GM18861 (cell line): ENCODE measurements around the gene NMT1.

ENCODE experiments used
- ATAC-seq: cut with Tn5 transposase; IDR thresholded peaks from one replicate; pipeline ENCODE4 v1.9.1; 2021; ENCODE audit not compliant: unreplicated experiment

NMT1 gene

DNA sequence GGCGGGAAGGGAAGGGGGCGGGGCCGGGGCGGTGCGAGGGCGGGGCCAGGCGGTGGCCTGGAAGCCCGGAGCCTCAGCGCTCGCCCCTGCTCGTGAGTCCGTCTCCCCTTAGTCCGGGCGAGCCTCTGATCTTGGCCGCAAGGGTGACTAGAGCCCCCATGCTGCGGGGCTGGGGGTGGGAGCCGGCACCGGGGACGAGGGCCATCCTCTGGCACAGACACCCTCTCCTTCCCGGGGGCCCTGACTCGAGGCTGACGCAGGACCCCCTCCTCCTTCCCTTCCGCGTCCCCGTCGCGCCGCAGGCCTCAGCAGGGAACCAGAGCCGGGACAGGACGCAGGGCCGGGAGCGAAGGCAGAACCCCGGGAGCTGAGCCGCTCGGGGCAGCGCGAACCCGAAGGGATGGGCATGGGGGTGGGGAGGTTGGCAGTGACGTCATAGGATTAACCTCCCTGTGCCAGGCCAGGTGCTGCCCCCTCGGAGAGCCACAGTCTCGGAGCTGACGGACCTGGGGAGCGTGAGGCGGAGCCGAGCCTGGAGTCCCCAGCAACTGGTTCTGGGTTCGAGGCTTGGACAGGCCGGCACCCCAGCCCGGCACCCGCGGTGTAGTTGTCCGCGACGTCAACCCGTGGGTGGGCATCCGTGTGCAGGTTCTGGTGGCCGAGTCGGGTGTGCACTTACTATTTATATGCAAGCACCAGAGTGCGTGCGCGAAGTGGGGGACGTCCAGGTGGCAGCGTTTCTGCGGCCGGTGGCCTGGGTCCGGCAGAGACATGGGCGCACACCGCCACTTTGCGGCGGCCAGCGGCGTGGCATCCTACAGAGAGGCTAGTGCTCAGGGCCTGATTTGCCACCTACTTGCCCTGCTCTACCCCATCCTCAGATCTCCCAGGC is 71.7 kb downstream of the NMT1 start:
- peak; percentile 35 for ATAC-seq

GRCh38 chr17:45135192-45135977 is 74.3 kb downstream of the NMT1 start, which contains the start of gene ACBD4:
Gene ACBD4, plus strand, starts transcription at chr17:45135687. Its CDS starts 458 bp downstream, at chr17:45136145.
- ATAC-seq, result peak; percentile 65

DNA sequence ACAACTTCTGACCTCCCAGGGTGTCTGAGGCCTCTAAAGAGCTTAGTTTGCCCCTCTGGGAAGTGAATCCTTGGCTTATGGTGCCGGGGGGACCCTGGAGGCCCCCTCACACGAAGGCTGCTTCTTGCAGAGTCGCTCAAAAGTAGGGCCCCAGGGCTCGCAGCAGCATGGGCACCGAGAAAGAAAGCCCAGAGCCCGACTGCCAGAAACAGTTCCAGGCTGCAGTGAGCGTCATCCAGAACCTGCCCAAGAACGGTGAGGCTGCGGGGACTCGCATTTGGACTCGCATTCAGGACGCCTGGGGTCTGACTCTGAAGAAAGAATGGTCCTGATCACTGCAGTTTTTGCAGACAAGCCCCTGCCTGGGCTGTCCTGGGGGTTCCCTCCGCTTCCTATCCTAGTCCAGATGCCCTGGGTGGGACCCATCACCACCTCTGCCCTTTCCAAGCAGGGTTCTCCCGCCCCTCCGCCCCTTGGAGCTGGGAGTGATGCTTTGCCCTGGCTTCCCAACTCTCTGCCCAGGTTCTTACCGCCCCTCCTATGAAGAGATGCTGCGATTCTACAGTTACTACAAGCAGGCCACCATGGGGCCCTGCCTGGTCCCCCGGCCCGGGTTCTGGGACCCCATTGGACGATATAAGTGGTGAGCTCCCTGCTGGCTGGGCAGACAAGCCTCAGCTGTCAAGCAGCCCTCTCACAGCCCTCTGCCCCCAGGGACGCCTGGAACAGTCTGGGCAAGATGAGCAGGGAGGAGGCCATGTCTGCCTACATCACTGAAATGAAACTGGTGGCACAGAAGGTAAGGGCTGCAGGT is 75.1 kb downstream of the NMT1 start:
- ATAC-seq, result no peak

- ATAC-seq, result no peak
Measured at GRCh38 chr17:45136846-45137560, 75.9 kb downstream of the NMT1 start.

DNA sequence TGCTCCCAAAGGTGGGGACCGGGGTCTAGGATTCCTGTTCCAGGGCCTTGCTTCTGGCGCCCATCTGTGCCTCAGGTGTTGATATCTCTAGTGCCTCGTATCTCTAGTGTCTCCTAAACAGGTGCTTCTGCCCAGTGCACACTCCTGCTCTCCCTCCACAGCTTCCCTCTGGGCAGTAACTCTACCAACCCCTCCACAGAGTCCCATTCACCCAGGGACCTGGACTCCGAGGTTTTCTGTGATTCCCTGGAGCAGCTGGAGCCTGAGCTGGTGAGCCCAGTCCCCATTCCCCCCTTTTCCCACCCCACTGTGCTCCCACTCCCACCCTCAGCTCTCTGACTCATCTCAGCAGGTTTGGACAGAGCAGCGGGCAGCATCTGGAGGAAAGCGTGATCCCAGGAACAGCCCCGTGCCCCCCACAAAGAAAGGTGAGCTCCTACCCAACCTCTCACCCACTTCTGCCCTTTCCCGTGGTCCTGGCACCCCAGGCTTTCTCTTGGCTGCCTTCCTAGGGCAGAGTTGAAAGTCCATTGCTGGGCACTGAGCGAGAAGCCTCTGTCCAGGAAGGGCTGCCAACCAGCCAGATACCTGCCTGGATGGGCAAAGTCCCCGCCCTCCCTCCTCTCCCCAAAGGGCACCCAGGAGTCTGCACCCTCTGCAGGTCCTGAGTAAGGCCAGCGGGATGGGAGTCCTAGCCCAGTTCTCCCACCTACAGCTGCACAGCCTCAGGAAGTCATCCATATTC is 76.6 kb downstream of the NMT1 start:
- ATAC-seq, result no peak

- no peak for ATAC-seq
Measured at GRCh38 chr17:45138911-45139532, 77.9 kb downstream of the NMT1 start.

DNA sequence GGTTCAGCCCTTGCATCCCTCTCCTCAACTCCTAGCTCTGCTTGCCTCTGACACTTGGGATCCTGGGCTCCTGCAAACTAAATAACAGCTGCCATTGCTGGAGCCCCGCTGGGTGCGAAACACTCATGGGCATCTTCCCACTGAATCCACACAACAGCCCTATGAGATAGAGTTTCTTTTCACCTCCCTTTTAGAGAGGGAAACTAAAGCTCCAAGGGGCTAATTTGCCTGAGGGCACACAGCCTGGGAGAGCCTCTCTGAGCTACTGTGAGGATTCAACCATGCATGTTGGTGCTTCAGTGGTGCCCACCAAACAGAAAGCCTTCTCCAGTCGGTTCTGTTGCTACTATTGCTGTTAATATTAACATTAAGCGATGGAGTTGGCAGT is 78.4 kb downstream of the NMT1 start:
- ATAC-seq, result no peak

- no peak for ATAC-seq
Measured at GRCh38 chr17:45143094-45143670, 82.1 kb downstream of the NMT1 start.

DNA sequence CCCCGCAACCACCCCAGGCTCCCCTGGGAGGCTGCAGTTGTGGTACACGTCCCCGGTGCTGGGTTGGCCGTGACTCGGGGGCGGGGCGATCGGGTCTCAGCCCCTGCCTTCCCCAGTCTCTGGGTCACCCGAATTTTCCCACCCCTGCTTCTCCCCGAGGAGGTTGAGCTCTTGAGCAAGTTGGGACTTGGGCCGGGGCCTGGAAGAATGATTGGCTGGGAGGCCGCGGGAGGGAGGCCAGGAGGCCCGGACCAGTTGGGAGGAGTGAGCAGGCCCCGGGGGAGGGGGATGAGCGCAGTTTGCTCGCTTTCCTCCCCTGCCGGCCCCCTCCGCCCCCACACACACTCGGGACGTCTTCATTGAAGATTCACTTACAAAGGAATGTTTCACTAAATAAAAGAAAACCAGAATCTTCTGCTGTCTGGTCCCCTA is 82.7 kb downstream of the NMT1 start:
- no peak for ATAC-seq

DNA sequence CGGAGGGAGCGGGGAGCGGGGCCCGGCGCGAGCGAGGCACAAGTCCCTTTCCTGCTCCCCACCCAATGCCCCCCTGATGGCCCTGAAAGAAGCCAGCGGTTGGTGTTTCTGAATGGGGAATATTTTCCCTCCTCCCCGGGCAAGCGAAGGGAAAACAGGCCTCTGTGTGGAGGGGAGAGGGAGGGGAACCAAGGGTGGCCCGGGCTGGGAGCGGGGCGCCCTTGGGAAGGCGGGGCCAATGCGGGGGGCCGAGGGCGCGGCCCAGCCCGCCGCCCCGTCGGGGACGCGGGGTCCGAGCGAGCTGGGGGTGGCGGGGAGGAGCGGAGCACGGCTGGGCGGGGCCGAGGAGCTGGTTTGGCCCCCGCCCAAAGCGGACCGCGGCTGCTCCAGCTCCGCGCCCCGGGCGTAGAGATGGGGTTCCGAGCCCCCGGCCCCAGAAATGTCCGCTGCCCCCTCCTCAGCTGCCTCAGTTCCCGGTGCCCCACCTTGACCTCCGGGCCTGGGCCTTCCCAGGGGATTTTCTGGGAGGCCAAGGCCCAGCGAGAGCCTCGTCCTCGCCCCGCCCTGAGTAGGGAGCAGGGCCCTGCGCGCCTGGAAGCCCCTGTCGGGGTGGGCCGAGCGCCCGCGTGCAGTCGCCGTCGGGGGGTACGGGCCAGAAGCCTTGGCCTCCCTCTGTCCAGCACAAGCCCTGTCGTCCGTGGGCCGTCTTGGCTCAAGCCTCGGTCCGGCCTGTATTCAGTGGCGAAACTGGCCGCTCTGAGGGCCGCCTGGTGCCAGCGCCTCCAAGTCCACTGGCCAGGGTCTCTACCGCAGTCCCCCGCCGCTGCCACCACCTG is 83.3 kb downstream of the NMT1 start:
- ATAC-seq, result no peak

GRCh38 chr17:45145035-45145389 is 83.9 kb downstream of the NMT1 start:
- no peak for ATAC-seq

DNA sequence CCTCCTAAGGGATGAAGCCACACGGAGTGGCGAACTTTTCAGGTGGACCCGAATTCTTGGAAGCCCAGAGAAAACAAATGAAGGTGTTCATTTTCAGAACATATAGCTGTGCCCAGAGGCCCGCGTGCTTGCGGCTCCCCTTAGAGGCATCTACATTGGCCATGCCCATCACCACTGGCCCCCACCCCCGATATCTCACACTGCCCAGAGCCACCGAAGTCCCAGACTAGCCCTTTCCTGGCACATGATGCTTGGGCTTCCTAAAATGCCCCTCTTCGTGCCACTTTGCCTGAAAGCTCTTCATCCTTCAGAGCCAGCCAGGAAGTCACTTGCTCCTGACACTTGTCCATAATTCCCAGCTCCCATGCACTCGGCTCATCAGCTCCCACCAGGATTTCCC is 85.0 kb downstream of the NMT1 start:
- no peak for ATAC-seq

GRCh38 chr17:45146592-45146889 is 85.4 kb downstream of the NMT1 start:
- ATAC-seq, result no peak

DNA sequence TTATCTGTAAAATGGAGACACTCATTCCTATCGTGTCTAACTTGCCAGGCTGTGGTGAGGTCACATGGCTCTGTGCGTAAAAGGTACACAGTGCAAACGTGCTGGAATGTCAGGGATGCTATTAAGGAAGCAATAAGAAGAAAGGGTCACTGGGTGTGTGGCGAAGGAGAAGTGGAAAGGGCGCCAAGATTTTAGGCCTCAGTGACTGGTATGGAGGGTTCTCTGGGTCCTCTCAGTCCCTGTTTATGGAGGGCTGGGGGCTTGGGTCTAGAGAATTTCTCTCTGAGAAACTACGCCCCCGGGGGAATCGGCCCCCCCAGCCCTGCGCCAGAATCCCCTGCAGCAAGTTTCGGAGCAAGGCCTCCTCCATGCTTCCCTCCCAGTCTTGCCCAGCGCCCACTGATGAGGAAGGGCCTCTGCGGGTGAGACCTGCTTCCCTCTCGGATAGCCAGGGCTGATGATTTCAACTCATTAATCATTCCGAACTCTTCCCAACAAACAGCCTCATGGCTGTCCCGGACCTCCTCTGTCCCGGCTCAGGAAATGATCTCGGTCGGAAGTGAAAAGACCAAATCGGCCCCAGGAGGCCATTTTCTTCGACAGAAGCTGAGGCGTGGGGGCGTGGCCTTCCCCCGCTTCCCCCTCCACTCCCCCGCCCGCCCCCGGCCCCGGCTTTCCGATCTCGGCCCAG is 85.9 kb downstream of the NMT1 start:
- no peak for ATAC-seq

DNA sequence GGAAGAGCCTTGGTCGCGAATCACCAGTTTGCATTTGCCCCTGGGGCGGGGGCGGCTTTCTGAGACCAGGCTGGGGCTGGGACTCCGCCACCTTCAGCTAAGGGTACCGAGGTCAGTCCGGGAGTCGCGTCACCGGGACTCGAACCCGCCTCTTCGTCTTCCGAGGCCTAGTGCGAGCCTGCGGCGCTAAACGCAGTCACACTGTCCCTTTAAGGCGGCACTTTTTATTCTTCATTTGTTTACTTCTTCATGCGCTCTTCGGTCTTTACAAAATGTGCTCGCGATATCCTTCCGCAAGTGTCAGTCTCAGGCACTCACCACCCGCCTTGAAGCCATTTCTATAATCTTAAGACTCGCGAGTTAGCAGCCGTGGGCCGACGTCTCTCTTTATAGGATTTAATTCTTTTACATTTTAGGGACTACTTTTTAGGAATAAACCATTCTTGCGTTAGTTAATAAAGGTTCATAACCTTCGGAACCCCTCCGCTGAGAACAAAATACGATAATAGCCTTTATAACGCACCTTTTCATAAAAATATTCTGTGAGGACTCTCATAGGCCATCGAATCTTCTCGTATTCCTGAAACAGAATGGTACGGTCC is 86.6 kb downstream of the NMT1 start:
- ATAC-seq, result peak; percentile 26

DNA sequence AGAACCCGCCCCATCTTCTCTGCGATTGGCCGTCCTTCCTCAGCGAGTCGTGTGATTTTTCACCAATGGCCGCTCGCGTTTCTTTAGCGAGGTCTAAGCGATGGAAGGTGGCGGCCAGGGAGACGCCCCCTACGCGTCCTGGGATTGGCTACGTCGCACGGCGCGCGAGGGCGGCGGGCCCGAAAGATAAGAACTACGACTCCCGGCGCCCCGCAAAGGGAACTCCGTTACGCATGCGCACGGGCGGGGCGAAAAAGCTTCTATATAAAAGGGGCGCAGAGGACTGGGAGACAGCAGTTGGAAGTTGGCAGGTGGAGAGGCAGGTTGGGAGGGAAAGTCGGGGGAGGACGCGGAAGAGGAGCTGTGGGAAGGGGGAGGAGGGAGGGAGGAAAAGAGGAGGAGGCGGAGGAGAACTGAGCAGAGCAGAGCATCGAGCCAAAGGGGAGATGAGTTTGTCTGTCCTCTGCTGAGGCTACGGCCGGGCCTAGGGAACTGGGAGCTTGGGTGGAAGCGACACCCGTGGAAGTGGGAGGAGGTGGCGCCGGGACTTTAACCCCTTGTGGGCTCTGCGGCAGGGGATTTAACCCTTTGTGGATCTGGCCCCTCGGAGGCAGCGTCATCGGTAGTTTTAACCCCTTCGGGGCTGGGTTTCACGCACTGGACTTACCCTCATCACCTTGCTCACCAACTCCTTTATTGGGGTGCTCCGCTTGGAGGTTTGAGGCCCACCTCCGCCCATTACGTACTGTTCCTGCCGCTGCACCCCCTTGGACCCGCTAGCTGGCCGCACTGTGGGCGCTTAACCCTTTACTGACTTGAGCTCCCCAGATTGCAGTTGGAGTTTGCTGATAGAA is 87.3 kb downstream of the NMT1 start, which contains the start of gene HEXIM1:
HEXIM1 (plus strand) TSS at position 293 of the 854 bp plus-strand sequence. CDS start 716 bp downstream, outside the sequence.
- ATAC-seq, result peak; percentile 59
